ENCODE results near the gene TAS1R2.

DNA sequence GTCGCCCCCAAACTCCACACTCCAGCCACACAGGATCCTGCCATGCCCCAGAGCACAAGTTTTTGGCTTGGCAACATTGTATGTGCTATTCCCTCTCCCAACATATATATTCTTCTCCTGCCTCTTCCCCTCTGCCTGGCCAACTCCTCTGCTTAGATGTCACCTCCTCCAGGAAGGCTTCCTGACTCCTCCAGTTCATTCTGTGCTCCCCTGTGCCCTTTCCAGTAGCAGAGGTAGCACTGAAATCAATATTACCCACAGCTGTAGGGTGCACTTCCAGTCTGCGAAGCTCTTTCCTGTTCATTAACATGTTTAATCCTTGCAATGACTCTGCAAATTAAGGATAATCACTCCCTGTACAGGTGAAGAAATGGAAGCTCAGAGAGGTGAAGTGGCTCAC lies 21.7 kb upstream of the TAS1R2 start:
- TF ChIP-seq POLR2A (IDR thresholded peaks at IDR 0.05), result no peak
- TF ChIP-seq, protein P1, sequence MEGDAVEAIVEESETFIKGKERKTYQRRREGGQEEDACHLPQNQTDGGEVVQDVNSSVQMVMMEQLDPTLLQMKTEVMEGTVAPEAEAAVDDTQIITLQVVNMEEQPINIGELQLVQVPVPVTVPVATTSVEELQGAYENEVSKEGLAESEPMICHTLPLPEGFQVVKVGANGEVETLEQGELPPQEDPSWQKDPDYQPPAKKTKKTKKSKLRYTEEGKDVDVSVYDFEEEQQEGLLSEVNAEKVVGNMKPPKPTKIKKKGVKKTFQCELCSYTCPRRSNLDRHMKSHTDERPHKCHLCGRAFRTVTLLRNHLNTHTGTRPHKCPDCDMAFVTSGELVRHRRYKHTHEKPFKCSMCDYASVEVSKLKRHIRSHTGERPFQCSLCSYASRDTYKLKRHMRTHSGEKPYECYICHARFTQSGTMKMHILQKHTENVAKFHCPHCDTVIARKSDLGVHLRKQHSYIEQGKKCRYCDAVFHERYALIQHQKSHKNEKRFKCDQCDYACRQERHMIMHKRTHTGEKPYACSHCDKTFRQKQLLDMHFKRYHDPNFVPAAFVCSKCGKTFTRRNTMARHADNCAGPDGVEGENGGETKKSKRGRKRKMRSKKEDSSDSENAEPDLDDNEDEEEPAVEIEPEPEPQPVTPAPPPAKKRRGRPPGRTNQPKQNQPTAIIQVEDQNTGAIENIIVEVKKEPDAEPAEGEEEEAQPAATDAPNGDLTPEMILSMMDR (IDR thresholded peaks at IDR 0.05 in 8 of 11, conservative IDR thresholded peaks at IDR 0.05 in 3 of 11), result no peak
- no peak for TF ChIP-seq POLR2AphosphoS5 (IDR thresholded peaks at IDR 0.05)
